HG02973 (cell line): ENCODE results near the gene ACSL3.

Experiments used
- ATAC-seq: cut with Tn5 transposase; IDR thresholded peaks from one replicate; pipeline ENCODE4 v1.9.1; 2021; ENCODE audit warnings: moderate library complexity; ENCODE audit not compliant: unreplicated experiment

ACSL3 gene

GRCh38 chr2:222939208-222939856, 78.5 kb downstream of the ACSL3 start:
- peak; percentile 77 for ATAC-seq

- ATAC-seq = no peak
Observed at GRCh38 chr2:222939979-222940378, 79.1 kb downstream of the ACSL3 start.

GRCh38 chr2:222941510-222942032, 80.7 kb downstream of the ACSL3 start:
- ATAC-seq = no peak

GRCh38 chr2:222942561-222942960, 81.7 kb downstream of the ACSL3 start:
- no peak for ATAC-seq

GRCh38 chr2:222942977-222943376, 82.1 kb downstream of the ACSL3 start:
- no peak for ATAC-seq

- ATAC-seq = peak; percentile 86
Observed at GRCh38 chr2:222943820-222944219, 83.0 kb downstream of the ACSL3 start.

GRCh38 chr2:222944552-222944951, 83.7 kb downstream of the ACSL3 start:
- no peak for ATAC-seq

- ATAC-seq = no peak
Observed at GRCh38 chr2:222944971-222945740, 84.3 kb downstream of the ACSL3 start.

- no peak for ATAC-seq
Observed at GRCh38 chr2:222945887-222946286, 85.1 kb downstream of the ACSL3 start.

GRCh38 chr2:222946700-222947287, 86.0 kb downstream of the ACSL3 start:
- ATAC-seq = no peak

- no peak for ATAC-seq
Observed at GRCh38 chr2:222949073-222949472, 88.2 kb downstream of the ACSL3 start.

GRCh38 chr2:222949690-222950323, 89.0 kb downstream of the ACSL3 start:
- no peak for ATAC-seq

- no peak for ATAC-seq
Observed at GRCh38 chr2:222950638-222951285, 89.9 kb downstream of the ACSL3 start.

GRCh38 chr2:222952204-222952603, 91.4 kb downstream of the ACSL3 start:
- no peak for ATAC-seq

- ATAC-seq = no peak
Observed at GRCh38 chr2:222955008-222955407, 94.2 kb downstream of the ACSL3 start.

- no peak for ATAC-seq
Observed at GRCh38 chr2:222959358-222959757, 98.5 kb downstream of the ACSL3 start.

GRCh38 chr2:222960126-222960525, 99.3 kb downstream of the ACSL3 start:
- ATAC-seq = no peak

GRCh38 chr2:222963641-222964040, 102.8 kb downstream of the ACSL3 start:
- no peak for ATAC-seq

GRCh38 chr2:222964376-222965031, 103.7 kb downstream of the ACSL3 start:
- no peak for ATAC-seq

GRCh38 chr2:222965555-222965954, 104.7 kb downstream of the ACSL3 start:
- ATAC-seq = no peak
